BLaER1 treated with 17β-estradiol and CSF1 and Interleukin-3, amounts not matched to agents 10 nM and 100 nM (cell line): Measurements from ENCODE around the gene TMEM50B.

Source experiments
- H3K27ac ChIP-seq, 11 experiments: shearing (Covaris generic); formaldehyde crosslinking; 2 replicates each; pipeline ENCODE4 v1.8.1; 2022
- H3K27me3 ChIP-seq, 11 experiments: shearing (Covaris generic); formaldehyde crosslinking; 2 replicates each; pipeline ENCODE4 v1.8.1; 2022
- H3K36me3 ChIP-seq, 11 experiments: shearing (Covaris generic); formaldehyde crosslinking; 2 replicates each; pipeline ENCODE4 v1.8.1; 2022
- H3K4me1 ChIP-seq, 10 experiments: shearing (Covaris generic); formaldehyde crosslinking; 2 replicates each; pipeline ENCODE4 v1.8.1; 2022
- H3K4me2 ChIP-seq, 11 experiments: shearing (Covaris generic); formaldehyde crosslinking; 2 replicates each; pipeline ENCODE4 v1.8.1; 2022
- H3K4me3 ChIP-seq, 10 experiments: shearing (Covaris generic); formaldehyde crosslinking; 2 replicates each; pipeline ENCODE4 v1.8.1; 2022
- H3K9ac ChIP-seq, 11 experiments: shearing (Covaris generic); formaldehyde crosslinking; 2 replicates each; pipeline ENCODE4 v1.8.1; 2022
- H3K9me3 ChIP-seq, 11 experiments: shearing (Covaris generic); formaldehyde crosslinking; replicated peaks in 1 of 11; 2 replicates each; pipeline ENCODE4 v1.8.1; 2022
- H4K20me1 ChIP-seq, 11 experiments: shearing (Covaris generic); formaldehyde crosslinking; 2 replicates each; pipeline ENCODE4 v1.8.1; 2022
- Cebpa-rat ChIP-seq, 11 experiments: shearing (Covaris generic); IDR thresholded peaks; 2 replicates each; pipeline ENCODE4 v1.8.1; 2022

The TMEM50B gene

GRCh38 chr21:33441489-33442477 lies 38.0 kb downstream of the TMEM50B start:
- H3K9me3 ChIP-seq: no peaks in the 10 kb centered on the region
- no peak overlapping the region for H3K4me3 ChIP-seq
- peaks cover 63 to 92% (median 74%) of the 10 kb centered on the region in 10 experiments for H3K4me1 ChIP-seq
- H3K36me3 ChIP-seq: peaks cover 17 to 31% (median 22%) of the 10 kb centered on the region in 11 experiments
- H4K20me1 ChIP-seq: peaks cover 0 to 19% (median 0%) of the 10 kb centered on the region in 11 experiments; a peak in 5 of 22 replicates
- peak overlapping the region; percentile 26 to 76 (median 65); a peak in 21 of 22 replicates for H3K27ac ChIP-seq
- peak overlapping the region; percentile 73 to 86 (median 79) for H3K4me2 ChIP-seq
- no peaks in the 10 kb centered on the region for H3K27me3 ChIP-seq
- TF ChIP-seq Cebpa-rat (IDR thresholded peaks at IDR 0.05): peak in 4 of 11 experiments; percentile 19 to 70 (median 62); a peak in 5 of 22 replicates
- H3K9ac ChIP-seq: peak overlapping the region; percentile 1 to 60 (median 53); a peak in 18 of 22 replicates

GRCh38 chr21:33437140-33437539 lies 42.6 kb downstream of the TMEM50B start:
- peak overlapping the region in 10 of 11 experiments; percentile 14 to 96 (median 56); a peak in 16 of 22 replicates for H3K4me2 ChIP-seq
- no peak overlapping the region for H3K4me3 ChIP-seq
- peaks cover 59 to 70% (median 65%) of the 10 kb centered on the region in 11 experiments for H3K36me3 ChIP-seq
- peaks cover 69 to 100% (median 92%) of the 10 kb centered on the region in 10 experiments for H3K4me1 ChIP-seq
- no peak overlapping the region; a peak in 1 of 22 replicates for H3K9ac ChIP-seq
- H3K27ac ChIP-seq: peak overlapping the region in 4 of 11 experiments; percentile 6 to 34 (median 31); a peak in 4 of 22 replicates
- H3K9me3 ChIP-seq: no peaks in the 10 kb centered on the region
- no peaks in the 10 kb centered on the region for H3K27me3 ChIP-seq
- no peak for TF ChIP-seq Cebpa-rat (IDR thresholded peaks at IDR 0.05)
- peaks cover 0 to 57% (median 0%) of the 10 kb centered on the region in 11 experiments; a peak in 7 of 22 replicates for H4K20me1 ChIP-seq

GRCh38 chr21:33434770-33435360 lies 44.9 kb downstream of the TMEM50B start:
- Histone ChIP-seq H3K9me3 (no peaks in the 10 kb centered on the region), H3K27ac (peak overlapping the region; percentile 56 to 91 (median 81)), H4K20me1 (peaks cover 0 to 80% (median 0%) of the 10 kb centered on the region in 11 experiments; a peak in 8 of 22 replicates), H3K9ac (peak overlapping the region in 10 of 11 experiments; percentile 38 to 78 (median 68); a peak in 19 of 22 replicates), H3K4me2 (peak overlapping the region in 10 of 11 experiments; percentile 48 to 96 (median 91); a peak in 19 of 22 replicates), H3K27me3 (no peaks in the 10 kb centered on the region), H3K4me3 (peak overlapping the region in 1 of 10 experiments; percentile 43; a peak in 3 of 20 replicates), H3K36me3 (peaks cover 81 to 91% (median 88%) of the 10 kb centered on the region in 11 experiments), H3K4me1 (peaks cover 49 to 100% (median 86%) of the 10 kb centered on the region in 10 experiments)
- 0 out of 22 replicates have a peak, but pooled peaks of 1 of the 11 experiments have one; percentile 50 for TF ChIP-seq Cebpa-rat (IDR thresholded peaks at IDR 0.05)

- peaks cover 0 to 91% (median 3%) of the 10 kb centered on the region in 11 experiments; a peak in 9 of 22 replicates for H4K20me1 ChIP-seq
- H3K4me2 ChIP-seq: peak overlapping the region; percentile 22 to 96 (median 89)
- no peaks in the 10 kb centered on the region for H3K27me3 ChIP-seq
- H3K36me3 ChIP-seq: peaks cover 92 to 99% (median 95%) of the 10 kb centered on the region in 11 experiments
- H3K9me3 ChIP-seq: no peaks in the 10 kb centered on the region
- peak in 10 of 11 experiments; percentile 31 to 93 (median 82); a peak in 18 of 22 replicates for TF ChIP-seq Cebpa-rat (IDR thresholded peaks at IDR 0.05)
- peak overlapping the region in 9 of 11 experiments; percentile 6 to 72 (median 64); a peak in 16 of 22 replicates for H3K9ac ChIP-seq
- peak overlapping the region; percentile 31 to 91 (median 81); a peak in 21 of 22 replicates for H3K27ac ChIP-seq
- peaks cover 54 to 100% (median 88%) of the 10 kb centered on the region in 10 experiments for H3K4me1 ChIP-seq
- H3K4me3 ChIP-seq: peak overlapping the region in 7 of 10 experiments; percentile 14 to 59 (median 37); a peak in 11 of 20 replicates
Measured at GRCh38 chr21:33433425-33434114, 46.2 kb downstream of the TMEM50B start.

GRCh38 chr21:33433001-33433400 lies 46.8 kb downstream of the TMEM50B start:
- peaks cover 59 to 100% (median 93%) of the 10 kb centered on the region in 10 experiments for H3K4me1 ChIP-seq
- peak overlapping the region in 6 of 11 experiments; percentile 18 to 58 (median 39); a peak in 10 of 22 replicates for H3K9ac ChIP-seq
- H3K27me3 ChIP-seq: no peaks in the 10 kb centered on the region
- peaks cover 92 to 99% (median 95%) of the 10 kb centered on the region in 11 experiments for H3K36me3 ChIP-seq
- peak overlapping the region; percentile 22 to 96 (median 89) for H3K4me2 ChIP-seq
- no peaks in the 10 kb centered on the region for H3K9me3 ChIP-seq
- TF ChIP-seq Cebpa-rat (IDR thresholded peaks at IDR 0.05): no peak
- peak overlapping the region; percentile 20 to 91 (median 81); a peak in 20 of 22 replicates for H3K27ac ChIP-seq
- peaks cover 0 to 92% (median 7%) of the 10 kb centered on the region in 11 experiments; a peak in 10 of 22 replicates for H4K20me1 ChIP-seq
- H3K4me3 ChIP-seq: peak overlapping the region in 3 of 10 experiments; percentile 27 to 38 (median 36); a peak in 4 of 20 replicates

- H3K4me1 ChIP-seq: peaks cover 54 to 100% (median 92%) of the 10 kb centered on the region in 10 experiments
- no peaks in the 10 kb centered on the region for H3K9me3 ChIP-seq
- H3K4me3 ChIP-seq: peak overlapping the region in 4 of 10 experiments; percentile 24 to 38 (median 32); a peak in 4 of 20 replicates
- peak overlapping the region in 10 of 11 experiments; percentile 48 to 96 (median 91); a peak in 19 of 22 replicates for H3K4me2 ChIP-seq
- H3K9ac ChIP-seq: peak overlapping the region in 6 of 11 experiments; percentile 18 to 58 (median 40); a peak in 4 of 22 replicates
- peaks cover 0 to 92% (median 7%) of the 10 kb centered on the region in 11 experiments; a peak in 11 of 22 replicates for H4K20me1 ChIP-seq
- TF ChIP-seq Cebpa-rat (IDR thresholded peaks at IDR 0.05): no peak
- no peaks in the 10 kb centered on the region for H3K27me3 ChIP-seq
- peak overlapping the region in 10 of 11 experiments; percentile 20 to 91 (median 81); a peak in 17 of 22 replicates for H3K27ac ChIP-seq
- H3K36me3 ChIP-seq: peaks cover 92 to 99% (median 95%) of the 10 kb centered on the region in 11 experiments
Measured at GRCh38 chr21:33432496-33432895, 47.3 kb downstream of the TMEM50B start.

GRCh38 chr21:33430858-33431257 lies 48.9 kb downstream of the TMEM50B start:
- Histone ChIP-seq H3K4me2 (peak overlapping the region in 5 of 11 experiments; percentile 70 to 96 (median 95); a peak in 9 of 22 replicates), H4K20me1 (peaks cover 0 to 97% (median 11%) of the 10 kb centered on the region in 11 experiments; a peak in 14 of 22 replicates), H3K27ac (peak overlapping the region in 3 of 11 experiments; percentile 14 to 86 (median 71); a peak in 4 of 22 replicates), H3K9ac (peak overlapping the region in 2 of 11 experiments; percentile 19 to 39; a peak in 3 of 22 replicates), H3K27me3 (no peaks in the 10 kb centered on the region), H3K4me3 (no peak overlapping the region), H3K9me3 (no peaks in the 10 kb centered on the region), H3K4me1 (peaks cover 43 to 98% (median 80%) of the 10 kb centered on the region in 10 experiments), H3K36me3 (peaks cover 92 to 99% (median 95%) of the 10 kb centered on the region in 11 experiments)
- TF ChIP-seq Cebpa-rat (IDR thresholded peaks at IDR 0.05): no peak
